Stimulated activated naive CD8-positive, alpha-beta T cell treated with anti-CD3 and anti-CD28 coated beads, Interleukin-15, Interleukin-2, amounts not matched to agents 100 ng/mL and 50 ng/mL, for 24 hours (primary cell): ENCODE results near the gene CREB3L1.

ENCODE experiments used
- H3K27ac Mint-ChIP-seq: one replicate; pipeline ENCODE4 v1.8.0; 2021; ENCODE audit warnings: mild to moderate bottlenecking, mixed read lengths
- H3K27me3 Mint-ChIP-seq: one replicate; pipeline ENCODE4 v1.8.0; 2021; ENCODE audit warnings: mixed read lengths
- H3K36me3 Mint-ChIP-seq: one replicate; pipeline ENCODE4 v1.8.0; 2021; ENCODE audit warnings: low read depth, mixed read lengths
- H3K4me1 Mint-ChIP-seq: one replicate; pipeline ENCODE4 v1.8.0; 2021; ENCODE audit warnings: low read depth, mixed read lengths
- H3K4me3 Mint-ChIP-seq: one replicate; pipeline ENCODE4 v1.8.0; 2021; ENCODE audit warnings: mild to moderate bottlenecking, mixed read lengths
- H3K9me3 Mint-ChIP-seq: one replicate; pipeline ENCODE4 v1.8.0; 2021; ENCODE audit warnings: mixed read lengths

The CREB3L1 gene

DNA sequence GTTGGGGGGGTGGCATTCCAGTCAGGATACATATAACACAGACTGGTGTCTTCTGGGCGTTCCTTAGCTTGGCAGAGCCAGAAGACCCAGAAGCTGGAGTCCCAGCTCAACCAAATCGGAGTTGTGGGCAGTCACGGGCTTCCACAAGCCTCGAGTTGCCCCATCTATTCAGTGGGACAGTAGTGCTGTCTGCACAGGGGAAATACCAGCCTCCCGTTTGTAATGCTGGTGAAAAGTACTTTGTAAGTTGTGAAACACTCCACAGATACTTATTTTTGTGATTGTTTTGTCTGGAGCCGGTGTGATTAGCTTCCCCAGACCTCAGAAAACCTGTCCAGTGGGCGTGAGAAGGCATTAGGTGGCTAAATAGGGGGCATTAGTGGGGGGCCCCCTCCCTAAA lies 83.4 kb downstream of the CREB3L1 start:
- H3K4me3 Mint-ChIP-seq = peak overlapping the region; percentile 74
- peak overlapping the region; percentile 86 for H3K27ac Mint-ChIP-seq
- H3K9me3 Mint-ChIP-seq = no peaks in the 10 kb centered on the region
- no peaks in the 10 kb centered on the region for H3K36me3 Mint-ChIP-seq
- peaks cover 63% of the 10 kb centered on the region for H3K4me1 Mint-ChIP-seq
- H3K27me3 Mint-ChIP-seq = no peaks in the 10 kb centered on the region

DNA sequence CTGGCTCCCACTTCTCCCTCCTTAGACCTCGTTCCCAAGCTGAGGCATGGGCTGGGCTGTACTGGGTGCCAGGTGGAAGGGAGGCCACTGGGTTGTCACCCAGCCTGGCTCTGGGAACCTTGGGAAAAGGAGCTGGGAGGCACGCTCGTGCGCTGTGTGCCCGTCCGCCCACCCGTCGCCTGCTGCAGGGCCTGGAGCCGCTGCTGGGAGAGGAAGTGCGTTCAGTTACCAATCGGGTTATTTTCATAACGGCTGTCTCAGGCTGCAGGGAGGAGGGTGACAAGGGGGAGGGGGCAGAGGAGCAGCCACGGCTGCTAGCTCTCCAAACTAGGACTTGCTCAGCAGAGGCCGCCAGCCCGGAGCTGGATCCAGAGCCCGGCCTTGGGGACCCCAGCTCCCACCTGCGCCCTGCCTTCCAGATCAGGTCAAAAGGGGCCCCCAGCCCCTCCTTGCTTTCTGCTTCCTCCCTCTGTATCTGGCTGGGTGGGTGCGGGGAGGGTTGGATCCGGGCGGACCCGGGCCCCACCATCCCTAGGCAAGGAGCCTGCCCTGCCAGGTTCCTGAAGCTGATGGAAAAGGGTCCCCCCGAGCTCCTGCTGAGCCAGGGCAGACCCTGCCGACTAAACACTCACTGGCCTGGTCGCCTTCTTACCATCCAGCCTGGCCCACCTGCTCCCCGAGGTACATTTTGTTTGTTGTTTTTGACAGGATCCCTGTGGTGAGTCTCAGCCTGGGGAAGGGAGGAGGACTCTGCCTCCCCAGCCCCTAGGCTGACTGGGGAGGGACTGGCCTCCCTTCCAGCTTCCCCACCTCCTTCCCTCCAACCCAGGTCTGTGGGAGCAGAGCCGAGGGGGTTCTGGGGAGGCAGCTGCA lies 84.1 kb downstream of the CREB3L1 start:
- no peaks in the 10 kb centered on the region for H3K9me3 Mint-ChIP-seq
- H3K4me1 Mint-ChIP-seq = peaks cover 57% of the 10 kb centered on the region
- H3K36me3 Mint-ChIP-seq = no peaks in the 10 kb centered on the region
- no peaks in the 10 kb centered on the region for H3K27me3 Mint-ChIP-seq
- H3K4me3 Mint-ChIP-seq = peak overlapping the region; percentile 74
- H3K27ac Mint-ChIP-seq = peak overlapping the region; percentile 86

DNA sequence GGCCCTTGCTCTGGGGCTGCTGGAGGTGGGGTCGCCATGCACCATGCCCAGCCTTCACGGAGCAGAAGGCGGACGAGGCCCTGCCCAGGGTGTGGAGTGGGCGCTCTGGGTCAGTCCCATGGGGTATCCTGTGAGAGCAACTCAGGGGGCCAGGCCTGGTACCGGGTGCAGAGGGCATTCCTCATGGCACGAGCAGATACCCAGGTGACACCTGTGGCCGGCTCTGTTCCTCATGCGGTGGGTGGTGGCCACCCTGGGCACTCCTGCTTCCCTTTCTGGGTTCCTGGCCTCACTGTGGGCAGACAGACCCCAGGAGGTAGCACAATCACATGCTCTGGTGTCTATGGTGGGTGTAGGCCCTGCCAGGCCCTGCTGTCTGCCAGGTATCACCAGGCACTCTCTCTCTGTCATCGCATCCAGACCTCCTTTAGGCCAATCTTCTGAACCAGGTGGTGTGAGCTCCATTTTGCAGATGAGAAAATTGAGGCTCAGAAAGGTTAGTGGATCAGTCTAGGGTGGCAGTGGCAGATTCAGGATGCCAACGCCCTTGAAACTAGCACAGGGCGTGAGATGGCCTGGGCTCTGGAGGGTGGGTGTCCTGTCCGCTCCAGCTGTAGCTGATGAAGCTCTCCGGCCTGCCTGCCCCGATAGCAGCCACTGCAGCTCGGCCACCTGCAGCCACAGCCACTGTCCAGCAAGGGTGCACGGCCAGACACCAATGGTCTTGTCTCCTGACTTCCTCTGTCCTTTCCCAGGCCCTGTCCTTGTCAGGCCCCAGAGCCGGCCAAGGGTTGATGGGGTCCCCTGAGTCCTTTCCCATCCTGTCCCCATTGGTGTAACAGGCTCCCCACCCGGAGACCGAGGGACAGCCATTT lies 84.9 kb downstream of the CREB3L1 start:
- H3K9me3 Mint-ChIP-seq = no peaks in the 10 kb centered on the region
- peak overlapping the region; percentile 49 for H3K4me3 Mint-ChIP-seq
- H3K27me3 Mint-ChIP-seq = no peaks in the 10 kb centered on the region
- peaks cover 54% of the 10 kb centered on the region for H3K4me1 Mint-ChIP-seq
- no peaks in the 10 kb centered on the region for H3K36me3 Mint-ChIP-seq
- peak overlapping the region; percentile 77 for H3K27ac Mint-ChIP-seq

DNA sequence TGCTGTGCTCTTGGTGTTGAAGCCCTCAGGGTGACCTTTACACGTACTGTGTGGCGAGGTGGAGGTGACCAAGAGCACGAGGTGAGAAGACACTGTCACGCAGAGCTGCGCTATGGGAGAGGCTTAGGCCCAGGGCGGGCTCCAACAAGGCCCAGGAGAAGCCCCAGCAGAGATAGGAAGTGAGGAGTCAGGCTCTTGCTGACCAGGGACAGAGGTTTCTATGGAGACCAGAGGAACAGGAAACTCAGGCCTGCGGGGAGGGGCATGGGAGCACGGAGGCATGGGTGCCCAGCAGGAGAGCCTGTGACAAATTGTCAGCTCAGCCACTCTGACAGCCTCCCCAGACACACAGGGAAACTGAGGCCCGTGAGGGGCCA lies 85.6 kb downstream of the CREB3L1 start:
- no peaks in the 10 kb centered on the region for H3K36me3 Mint-ChIP-seq
- peaks cover 48% of the 10 kb centered on the region for H3K4me1 Mint-ChIP-seq
- no peaks in the 10 kb centered on the region for H3K9me3 Mint-ChIP-seq
- H3K27ac Mint-ChIP-seq = peak overlapping the region; percentile 77
- H3K27me3 Mint-ChIP-seq = no peaks in the 10 kb centered on the region
- peak overlapping the region; percentile 49 for H3K4me3 Mint-ChIP-seq

DNA sequence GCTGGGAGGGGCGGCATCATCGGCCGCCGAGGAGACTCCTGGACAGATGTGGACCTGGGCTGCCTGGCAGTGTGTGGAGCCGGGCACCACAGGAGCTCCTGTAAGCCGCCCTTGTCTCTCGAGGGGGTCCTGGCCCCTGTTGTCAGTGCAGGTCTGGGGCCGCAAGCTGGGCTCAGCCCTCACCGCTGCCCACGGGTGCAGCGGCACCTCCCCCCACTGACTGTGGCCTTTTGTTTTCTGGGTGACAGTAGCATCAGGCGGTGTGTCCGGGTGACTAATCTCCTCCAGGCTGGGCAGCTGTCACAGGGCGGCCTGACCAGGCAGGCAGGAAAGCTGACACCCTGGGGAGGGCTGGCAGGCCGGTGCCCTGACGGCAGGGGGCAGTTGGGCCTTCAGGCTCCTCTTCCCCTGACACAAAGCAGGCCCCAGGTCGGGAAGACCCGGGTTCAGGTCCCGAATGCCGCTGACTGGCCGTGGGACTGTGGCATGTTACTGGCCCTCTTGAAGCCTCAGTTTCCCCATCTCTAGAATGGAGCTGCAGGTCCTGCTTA lies 86.1 kb downstream of the CREB3L1 start:
- no peaks in the 10 kb centered on the region for H3K27me3 Mint-ChIP-seq
- peaks cover 48% of the 10 kb centered on the region for H3K4me1 Mint-ChIP-seq
- no peak overlapping the region for H3K4me3 Mint-ChIP-seq
- no peaks in the 10 kb centered on the region for H3K9me3 Mint-ChIP-seq
- H3K27ac Mint-ChIP-seq = no peak overlapping the region
- no peaks in the 10 kb centered on the region for H3K36me3 Mint-ChIP-seq

DNA sequence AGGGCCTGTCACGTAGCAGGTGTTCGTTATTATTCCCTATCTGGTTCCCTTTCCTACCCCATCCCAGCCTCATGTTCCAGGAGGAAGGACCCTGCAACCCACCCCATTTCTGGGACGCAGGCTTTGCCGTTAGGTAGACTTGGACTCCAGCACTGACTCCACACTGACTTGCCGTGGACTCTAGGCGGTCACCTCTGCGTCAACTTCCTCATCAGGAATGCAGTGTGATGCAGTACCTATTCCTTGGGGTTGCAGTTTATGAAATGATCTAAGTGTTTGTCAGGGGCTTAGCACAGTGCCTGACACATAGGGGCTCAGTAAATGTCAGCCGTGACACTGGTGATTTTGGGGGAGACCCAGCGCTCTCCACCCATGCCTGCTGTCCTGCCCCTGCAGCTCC lies 86.6 kb downstream of the CREB3L1 start:
- Mint-ChIP-seq H3K27ac (no peak overlapping the region), H3K36me3 (no peaks in the 10 kb centered on the region), H3K27me3 (no peaks in the 10 kb centered on the region), H3K4me1 (peaks cover 48% of the 10 kb centered on the region), H3K4me3 (no peak overlapping the region), H3K9me3 (no peaks in the 10 kb centered on the region)

DNA sequence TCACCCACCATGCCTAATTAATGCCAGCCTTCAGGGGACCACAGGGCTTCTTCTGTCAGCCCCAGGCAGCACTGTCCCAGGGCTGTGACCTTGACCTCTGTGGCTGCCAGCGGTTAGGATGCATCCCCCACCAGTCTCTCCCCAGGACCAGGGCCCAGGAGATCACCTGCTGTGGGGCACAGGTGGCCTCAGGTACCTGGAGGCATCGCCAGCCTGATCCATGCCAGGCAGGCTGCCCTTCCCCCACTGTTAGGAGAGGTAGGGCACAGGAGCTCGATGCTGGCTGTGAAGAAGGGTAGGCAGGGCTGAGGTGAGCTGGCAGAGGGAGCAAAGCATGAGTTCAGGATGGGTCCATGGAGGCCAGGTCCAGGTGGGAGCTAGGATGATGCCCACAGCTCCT lies 87.3 kb downstream of the CREB3L1 start:
- Mint-ChIP-seq H3K27ac (peak overlapping the region; percentile 23), H3K36me3 (peaks cover 6% of the 10 kb centered on the region), H3K9me3 (no peaks in the 10 kb centered on the region), H3K4me3 (no peak overlapping the region), H3K27me3 (no peaks in the 10 kb centered on the region), H3K4me1 (peaks cover 47% of the 10 kb centered on the region)

DNA sequence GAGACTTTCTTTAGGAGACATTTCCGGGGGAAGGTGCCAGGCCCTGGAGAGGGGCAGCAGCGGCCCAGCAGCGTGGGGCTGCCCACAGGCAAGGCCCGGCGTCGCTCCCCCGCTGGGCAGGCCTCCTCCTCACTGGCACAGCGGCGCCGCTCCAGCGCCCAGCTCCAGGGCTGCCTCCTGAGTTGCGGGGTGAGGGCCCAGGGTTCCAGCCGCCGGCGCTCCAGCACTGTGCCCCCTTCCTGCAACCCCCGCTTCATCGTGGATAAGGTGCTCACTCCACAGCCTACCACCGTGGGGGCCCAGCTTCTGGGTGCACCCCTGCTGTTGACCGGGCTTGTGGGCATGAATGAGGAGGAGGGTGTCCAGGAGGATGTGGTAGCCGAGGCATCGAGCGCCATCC lies 88.8 kb downstream of the CREB3L1 start:
- Mint-ChIP-seq H3K9me3 (no peaks in the 10 kb centered on the region), H3K4me1 (peaks cover 33% of the 10 kb centered on the region), H3K36me3 (peaks cover 12% of the 10 kb centered on the region), H3K27ac (no peak overlapping the region), H3K27me3 (no peaks in the 10 kb centered on the region), H3K4me3 (no peak overlapping the region)

DNA sequence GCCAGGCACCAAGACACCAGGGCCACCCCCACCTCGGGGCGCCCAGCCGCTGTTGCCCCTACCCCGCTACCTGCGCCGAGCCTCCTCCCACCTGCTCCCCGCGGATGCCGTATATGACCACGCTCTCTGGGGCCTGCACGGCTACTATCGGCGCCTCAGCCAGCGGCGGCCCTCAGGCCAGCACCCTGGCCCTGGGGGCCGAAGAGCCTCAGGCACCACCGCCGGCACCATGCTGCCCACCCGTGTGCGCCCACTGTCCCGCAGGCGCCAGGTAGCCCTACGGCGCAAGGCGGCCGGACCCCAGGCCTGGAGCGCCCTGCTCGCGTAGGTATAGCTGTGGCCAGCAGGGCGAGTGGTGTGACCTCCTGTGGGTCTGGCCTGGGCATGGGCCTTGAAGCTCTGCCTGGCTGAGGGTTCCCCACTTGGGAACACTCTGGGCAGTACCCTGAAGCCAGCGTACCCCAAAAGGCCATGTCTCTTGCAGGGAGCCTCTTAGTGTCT lies 89.2 kb downstream of the CREB3L1 start:
- no peaks in the 10 kb centered on the region for H3K27me3 Mint-ChIP-seq
- H3K27ac Mint-ChIP-seq = no peak overlapping the region
- H3K4me1 Mint-ChIP-seq = peaks cover 28% of the 10 kb centered on the region
- no peak overlapping the region for H3K4me3 Mint-ChIP-seq
- peaks cover 16% of the 10 kb centered on the region for H3K36me3 Mint-ChIP-seq
- H3K9me3 Mint-ChIP-seq = no peaks in the 10 kb centered on the region

DNA sequence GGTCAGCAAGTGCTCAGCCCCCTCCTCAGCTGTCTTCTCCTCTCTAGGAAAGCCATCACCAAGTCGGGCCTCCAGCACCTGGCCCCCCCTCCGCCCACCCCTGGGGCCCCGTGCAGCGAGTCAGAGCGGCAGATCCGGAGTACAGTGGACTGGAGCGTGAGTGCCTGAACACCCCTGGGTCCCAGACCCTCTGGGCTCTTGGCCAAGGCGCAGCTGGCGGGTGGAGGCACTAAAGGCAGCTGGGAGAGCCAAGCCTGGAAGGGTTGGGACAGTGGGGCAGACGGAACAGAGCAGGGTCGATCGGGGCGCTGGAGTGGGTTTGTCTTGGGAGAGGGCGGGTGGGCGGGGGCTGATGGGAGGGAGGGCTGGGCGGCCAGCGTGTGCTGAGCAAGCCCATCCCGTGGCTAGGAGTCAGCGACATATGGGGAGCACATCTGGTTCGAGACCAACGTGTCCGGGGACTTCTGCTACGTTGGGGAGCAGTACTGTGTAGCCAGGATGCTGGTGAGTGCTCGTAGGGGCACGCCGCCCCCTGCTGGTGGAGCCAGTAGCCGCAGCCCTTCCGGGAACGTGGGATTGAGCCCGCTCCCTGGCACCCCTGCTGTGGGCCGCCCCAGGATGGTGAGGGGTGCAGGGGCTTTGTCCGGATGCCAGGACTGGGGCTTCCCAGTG lies 89.9 kb downstream of the CREB3L1 start:
- H3K4me3 Mint-ChIP-seq = no peak overlapping the region

DNA sequence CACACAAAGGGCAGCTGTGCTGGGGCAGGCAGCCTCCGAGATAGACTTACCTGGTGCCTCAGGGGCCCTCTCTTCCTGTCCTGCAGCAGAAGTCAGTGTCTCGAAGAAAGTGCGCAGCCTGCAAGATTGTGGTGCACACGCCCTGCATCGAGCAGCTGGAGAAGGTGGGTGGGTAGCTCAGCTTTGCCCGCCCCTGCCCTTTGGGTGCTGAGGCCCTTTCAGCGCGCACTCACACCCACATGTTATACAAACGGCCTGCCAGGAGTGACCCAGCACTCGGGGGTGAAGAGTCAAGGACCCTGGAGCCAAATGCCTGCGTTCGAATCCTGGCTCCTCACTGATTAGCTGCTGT lies 90.4 kb downstream of the CREB3L1 start:
- Mint-ChIP-seq H3K9me3 (no peaks in the 10 kb centered on the region), H3K27me3 (no peaks in the 10 kb centered on the region), H3K36me3 (peaks cover 20% of the 10 kb centered on the region), H3K4me3 (no peak overlapping the region), H3K27ac (no peak overlapping the region), H3K4me1 (peaks cover 17% of the 10 kb centered on the region)

More for the DNA sequence above, 89.9 kb downstream of the CREB3L1 start:
- peaks cover 23% of the 10 kb centered on the region for H3K4me1 Mint-ChIP-seq
- no peaks in the 10 kb centered on the region for H3K27me3 Mint-ChIP-seq
- no peaks in the 10 kb centered on the region for H3K9me3 Mint-ChIP-seq
- H3K36me3 Mint-ChIP-seq = peaks cover 20% of the 10 kb centered on the region
- H3K27ac Mint-ChIP-seq = no peak overlapping the region

DNA sequence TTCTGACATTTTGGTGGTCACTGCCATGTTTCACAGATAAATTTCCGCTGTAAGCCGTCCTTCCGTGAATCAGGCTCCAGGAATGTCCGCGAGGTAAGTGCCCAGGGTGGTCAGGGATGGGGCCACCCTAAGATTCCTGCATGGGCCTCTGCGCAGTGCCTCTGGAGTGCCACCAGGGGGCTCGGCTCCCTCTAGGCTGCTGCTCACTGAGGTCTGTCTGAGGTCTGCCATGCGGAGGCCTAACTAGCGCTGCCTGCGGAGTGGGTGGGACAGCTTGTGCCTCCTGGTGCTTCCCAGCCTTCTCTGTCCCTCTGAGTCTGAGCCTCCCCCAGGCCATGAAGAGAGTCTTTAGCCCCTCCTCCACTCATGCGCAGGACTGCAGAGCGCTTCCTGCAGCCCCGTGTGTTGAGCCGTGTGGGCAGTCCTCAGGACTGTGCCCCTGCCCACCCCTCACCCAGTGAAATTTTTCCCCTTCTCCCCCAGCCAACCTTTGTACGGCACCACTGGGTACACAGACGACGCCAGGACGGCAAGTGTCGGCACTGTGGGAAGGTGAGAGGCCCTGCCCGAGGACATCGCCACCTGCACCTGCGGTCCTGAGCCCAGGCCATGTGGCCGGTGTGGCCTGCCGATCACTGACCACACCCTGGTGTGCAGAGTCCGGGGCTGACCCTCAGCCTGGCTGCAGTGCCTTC lies 92.1 kb downstream of the CREB3L1 start:
- Mint-ChIP-seq H3K27ac (peak overlapping the region; percentile 40), H3K27me3 (no peaks in the 10 kb centered on the region), H3K4me3 (no peak overlapping the region), H3K4me1 (peaks cover 10% of the 10 kb centered on the region), H3K36me3 (peaks cover 20% of the 10 kb centered on the region), H3K9me3 (no peaks in the 10 kb centered on the region)

DNA sequence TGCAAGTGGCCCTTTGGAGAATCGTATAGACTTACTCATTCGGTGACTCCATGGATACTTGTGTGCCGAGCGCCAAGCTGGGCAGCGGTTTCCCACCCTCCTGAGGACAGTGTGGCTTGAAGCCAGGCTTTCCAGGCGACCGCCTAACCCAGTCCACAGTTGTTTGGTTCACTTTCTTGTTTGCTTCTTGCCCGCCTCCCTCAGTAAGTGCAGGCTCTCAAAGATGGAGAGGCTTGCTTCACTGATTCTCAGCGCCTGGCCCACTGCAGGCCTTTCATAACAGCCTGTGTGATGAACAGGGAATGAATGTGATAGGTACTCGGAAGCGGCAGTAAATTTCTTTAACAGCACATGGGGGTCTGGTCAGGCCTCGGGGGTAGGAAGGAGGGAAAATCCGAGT lies 92.8 kb downstream of the CREB3L1 start:
- Mint-ChIP-seq H3K4me3 (no peak overlapping the region), H3K36me3 (peaks cover 24% of the 10 kb centered on the region), H3K27me3 (no peaks in the 10 kb centered on the region), H3K9me3 (no peaks in the 10 kb centered on the region), H3K4me1 (peaks cover 10% of the 10 kb centered on the region), H3K27ac (no peak overlapping the region)
